Esophagus squamous epithelium (tissue), 4 donors: ENCODE results near the gene STAG1.

Experiments used
- POLR2A ChIP-seq, 4 donors: fragments of 450-650 bp; IDR thresholded peaks; one replicate each; pipeline ENCODE4 v1.6.1; 2017; ENCODE audit warnings: antibody characterized with exemption in 4 of 4, mild to moderate bottlenecking in 4 of 4, moderate library complexity in 3 of 4
- TF ChIP-seq, protein P1 (sequence below), 6 experiments: fragments of 450-650 bp in 4 of 6; fragments of 200-600 bp in 2 of 6; sonication (generic) in 2 of 6; IDR thresholded peaks; one replicate each; pipeline ENCODE4 v1.5.1; 2016 to 2019; ENCODE audit warnings: antibody characterized with exemption in 6 of 6, mild to moderate bottlenecking in 4 of 6, moderate library complexity in 4 of 6

DNA sequence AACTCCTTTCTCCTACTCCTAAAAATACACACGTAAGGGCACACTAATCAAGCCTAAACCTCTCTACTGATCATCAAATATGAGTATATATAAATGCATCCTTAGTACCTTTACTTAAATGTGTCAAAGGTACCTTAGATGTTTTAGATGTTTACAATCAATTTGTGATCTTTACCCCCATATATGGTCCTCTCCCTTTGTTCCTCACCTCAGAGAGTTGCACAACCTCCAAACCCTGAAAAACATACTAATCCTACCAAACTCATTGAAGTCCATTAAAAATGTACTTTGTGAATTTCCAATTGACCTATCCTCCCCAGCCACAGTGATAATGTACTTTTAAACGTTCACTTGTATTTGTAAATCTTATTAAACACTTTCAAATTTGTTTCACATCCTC lies 249.1 kb downstream of the STAG1 start:
- TF ChIP-seq, protein P1, sequence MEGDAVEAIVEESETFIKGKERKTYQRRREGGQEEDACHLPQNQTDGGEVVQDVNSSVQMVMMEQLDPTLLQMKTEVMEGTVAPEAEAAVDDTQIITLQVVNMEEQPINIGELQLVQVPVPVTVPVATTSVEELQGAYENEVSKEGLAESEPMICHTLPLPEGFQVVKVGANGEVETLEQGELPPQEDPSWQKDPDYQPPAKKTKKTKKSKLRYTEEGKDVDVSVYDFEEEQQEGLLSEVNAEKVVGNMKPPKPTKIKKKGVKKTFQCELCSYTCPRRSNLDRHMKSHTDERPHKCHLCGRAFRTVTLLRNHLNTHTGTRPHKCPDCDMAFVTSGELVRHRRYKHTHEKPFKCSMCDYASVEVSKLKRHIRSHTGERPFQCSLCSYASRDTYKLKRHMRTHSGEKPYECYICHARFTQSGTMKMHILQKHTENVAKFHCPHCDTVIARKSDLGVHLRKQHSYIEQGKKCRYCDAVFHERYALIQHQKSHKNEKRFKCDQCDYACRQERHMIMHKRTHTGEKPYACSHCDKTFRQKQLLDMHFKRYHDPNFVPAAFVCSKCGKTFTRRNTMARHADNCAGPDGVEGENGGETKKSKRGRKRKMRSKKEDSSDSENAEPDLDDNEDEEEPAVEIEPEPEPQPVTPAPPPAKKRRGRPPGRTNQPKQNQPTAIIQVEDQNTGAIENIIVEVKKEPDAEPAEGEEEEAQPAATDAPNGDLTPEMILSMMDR (IDR thresholded peaks at IDR 0.05) = no peak
- no peak for TF ChIP-seq POLR2A (IDR thresholded peaks at IDR 0.05)
